ENCODE data around the gene CHST7. TPM values are rescaled to one million over a fixed set of nuclear protein-coding genes. Genes with fewer than 3 reads are reported as not detected.

CHST7 gene
- total and polyA plus RNA-seq, 10 of the 15 experiments (the other 5 are each of a cell fraction or from before 2014, with no cell fraction given) = 0.58 to 11.0 (median 5.4) TPM

DNA sequence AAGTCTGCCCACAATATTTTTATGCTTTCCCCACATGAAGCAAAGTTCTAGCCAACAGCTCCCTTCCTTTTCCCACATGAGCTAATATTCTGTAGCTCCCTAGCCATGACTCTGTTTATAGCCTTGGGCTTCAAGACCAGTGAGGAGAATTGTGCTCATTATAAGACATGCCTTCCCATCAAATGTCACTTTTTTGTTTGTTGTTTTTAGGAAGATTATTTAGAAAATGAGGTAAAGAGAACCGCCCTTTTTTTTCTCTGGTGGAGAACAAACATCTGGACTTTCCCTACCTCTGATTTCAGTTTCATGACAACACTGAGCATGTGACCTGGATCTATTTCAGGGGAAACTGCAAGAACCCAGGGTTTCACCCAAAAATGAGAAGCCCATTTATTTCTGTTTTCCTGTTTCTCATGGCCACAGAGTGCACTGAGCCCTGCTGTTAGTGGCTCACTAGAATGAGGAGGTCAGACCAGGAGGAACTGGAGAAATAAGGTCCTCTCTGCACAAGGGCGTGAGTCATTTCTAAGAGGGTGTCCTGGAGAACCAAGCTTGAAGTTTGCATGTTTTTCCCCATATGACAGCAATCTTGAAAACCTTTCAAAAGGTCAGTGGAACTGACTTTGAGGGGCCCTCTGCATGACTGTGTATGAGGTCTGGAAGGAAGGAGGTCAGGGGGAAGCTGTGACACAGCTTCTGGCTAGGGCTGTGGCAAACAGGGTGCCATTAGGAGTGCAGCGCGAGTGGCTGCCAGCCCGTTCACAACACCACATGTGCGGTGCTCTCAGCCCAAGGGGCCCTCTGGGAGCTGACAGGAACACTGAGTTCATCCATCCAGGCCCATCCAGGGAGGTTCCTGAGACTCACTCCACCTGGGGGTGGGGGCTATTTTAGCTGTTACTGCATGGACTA lies 55.2 kb downstream of the CHST7 start (continued):
- TF ChIP-seq POLR2AphosphoS5 (IDR thresholded peaks at IDR 0.05; ENCODE audit: low read length) (peak; percentile 39; the same call in 1 of the 2 replicates), CHD4 (IDR thresholded peaks at IDR 0.05) (no peak), ZBED1 (IDR thresholded peaks at IDR 0.05; ENCODE audit: borderline replicate concordance) (peak; percentile 87; the same call in 1 of the 2 replicates), MEF2B (IDR thresholded peaks at IDR 0.05; ENCODE audit: partially characterized antibody, poor library complexity, severe bottlenecking) (peak; percentile 78)
- TF ChIP-seq, protein P1, sequence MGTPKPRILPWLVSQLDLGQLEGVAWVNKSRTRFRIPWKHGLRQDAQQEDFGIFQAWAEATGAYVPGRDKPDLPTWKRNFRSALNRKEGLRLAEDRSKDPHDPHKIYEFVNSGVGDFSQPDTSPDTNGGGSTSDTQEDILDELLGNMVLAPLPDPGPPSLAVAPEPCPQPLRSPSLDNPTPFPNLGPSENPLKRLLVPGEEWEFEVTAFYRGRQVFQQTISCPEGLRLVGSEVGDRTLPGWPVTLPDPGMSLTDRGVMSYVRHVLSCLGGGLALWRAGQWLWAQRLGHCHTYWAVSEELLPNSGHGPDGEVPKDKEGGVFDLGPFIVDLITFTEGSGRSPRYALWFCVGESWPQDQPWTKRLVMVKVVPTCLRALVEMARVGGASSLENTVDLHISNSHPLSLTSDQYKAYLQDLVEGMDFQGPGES (IDR thresholded peaks at IDR 0.05) = no peak
- TF ChIP-seq, protein P2, sequence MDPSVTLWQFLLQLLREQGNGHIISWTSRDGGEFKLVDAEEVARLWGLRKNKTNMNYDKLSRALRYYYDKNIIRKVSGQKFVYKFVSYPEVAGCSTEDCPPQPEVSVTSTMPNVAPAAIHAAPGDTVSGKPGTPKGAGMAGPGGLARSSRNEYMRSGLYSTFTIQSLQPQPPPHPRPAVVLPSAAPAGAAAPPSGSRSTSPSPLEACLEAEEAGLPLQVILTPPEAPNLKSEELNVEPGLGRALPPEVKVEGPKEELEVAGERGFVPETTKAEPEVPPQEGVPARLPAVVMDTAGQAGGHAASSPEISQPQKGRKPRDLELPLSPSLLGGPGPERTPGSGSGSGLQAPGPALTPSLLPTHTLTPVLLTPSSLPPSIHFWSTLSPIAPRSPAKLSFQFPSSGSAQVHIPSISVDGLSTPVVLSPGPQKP (IDR thresholded peaks at IDR 0.05; ENCODE audit: low read depth, low read length) = no peak
- TF ChIP-seq, protein P3, sequence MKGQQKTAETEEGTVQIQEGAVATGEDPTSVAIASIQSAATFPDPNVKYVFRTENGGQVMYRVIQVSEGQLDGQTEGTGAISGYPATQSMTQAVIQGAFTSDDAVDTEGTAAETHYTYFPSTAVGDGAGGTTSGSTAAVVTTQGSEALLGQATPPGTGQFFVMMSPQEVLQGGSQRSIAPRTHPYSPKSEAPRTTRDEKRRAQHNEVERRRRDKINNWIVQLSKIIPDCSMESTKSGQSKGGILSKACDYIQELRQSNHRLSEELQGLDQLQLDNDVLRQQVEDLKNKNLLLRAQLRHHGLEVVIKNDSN (IDR thresholded peaks at IDR 0.05; ENCODE audit: borderline replicate concordance, extremely low read length, insufficient read depth, low read depth, low read length) = no peak
- TF ChIP-seq, protein P4, sequence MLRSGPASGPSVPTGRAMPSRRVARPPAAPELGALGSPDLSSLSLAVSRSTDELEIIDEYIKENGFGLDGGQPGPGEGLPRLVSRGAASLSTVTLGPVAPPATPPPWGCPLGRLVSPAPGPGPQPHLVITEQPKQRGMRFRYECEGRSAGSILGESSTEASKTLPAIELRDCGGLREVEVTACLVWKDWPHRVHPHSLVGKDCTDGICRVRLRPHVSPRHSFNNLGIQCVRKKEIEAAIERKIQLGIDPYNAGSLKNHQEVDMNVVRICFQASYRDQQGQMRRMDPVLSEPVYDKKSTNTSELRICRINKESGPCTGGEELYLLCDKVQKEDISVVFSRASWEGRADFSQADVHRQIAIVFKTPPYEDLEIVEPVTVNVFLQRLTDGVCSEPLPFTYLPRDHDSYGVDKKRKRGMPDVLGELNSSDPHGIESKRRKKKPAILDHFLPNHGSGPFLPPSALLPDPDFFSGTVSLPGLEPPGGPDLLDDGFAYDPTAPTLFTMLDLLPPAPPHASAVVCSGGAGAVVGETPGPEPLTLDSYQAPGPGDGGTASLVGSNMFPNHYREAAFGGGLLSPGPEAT (IDR thresholded peaks at IDR 0.05; ENCODE audit: low read depth) = peak; percentile 83
- TF ChIP-seq, protein P5, sequence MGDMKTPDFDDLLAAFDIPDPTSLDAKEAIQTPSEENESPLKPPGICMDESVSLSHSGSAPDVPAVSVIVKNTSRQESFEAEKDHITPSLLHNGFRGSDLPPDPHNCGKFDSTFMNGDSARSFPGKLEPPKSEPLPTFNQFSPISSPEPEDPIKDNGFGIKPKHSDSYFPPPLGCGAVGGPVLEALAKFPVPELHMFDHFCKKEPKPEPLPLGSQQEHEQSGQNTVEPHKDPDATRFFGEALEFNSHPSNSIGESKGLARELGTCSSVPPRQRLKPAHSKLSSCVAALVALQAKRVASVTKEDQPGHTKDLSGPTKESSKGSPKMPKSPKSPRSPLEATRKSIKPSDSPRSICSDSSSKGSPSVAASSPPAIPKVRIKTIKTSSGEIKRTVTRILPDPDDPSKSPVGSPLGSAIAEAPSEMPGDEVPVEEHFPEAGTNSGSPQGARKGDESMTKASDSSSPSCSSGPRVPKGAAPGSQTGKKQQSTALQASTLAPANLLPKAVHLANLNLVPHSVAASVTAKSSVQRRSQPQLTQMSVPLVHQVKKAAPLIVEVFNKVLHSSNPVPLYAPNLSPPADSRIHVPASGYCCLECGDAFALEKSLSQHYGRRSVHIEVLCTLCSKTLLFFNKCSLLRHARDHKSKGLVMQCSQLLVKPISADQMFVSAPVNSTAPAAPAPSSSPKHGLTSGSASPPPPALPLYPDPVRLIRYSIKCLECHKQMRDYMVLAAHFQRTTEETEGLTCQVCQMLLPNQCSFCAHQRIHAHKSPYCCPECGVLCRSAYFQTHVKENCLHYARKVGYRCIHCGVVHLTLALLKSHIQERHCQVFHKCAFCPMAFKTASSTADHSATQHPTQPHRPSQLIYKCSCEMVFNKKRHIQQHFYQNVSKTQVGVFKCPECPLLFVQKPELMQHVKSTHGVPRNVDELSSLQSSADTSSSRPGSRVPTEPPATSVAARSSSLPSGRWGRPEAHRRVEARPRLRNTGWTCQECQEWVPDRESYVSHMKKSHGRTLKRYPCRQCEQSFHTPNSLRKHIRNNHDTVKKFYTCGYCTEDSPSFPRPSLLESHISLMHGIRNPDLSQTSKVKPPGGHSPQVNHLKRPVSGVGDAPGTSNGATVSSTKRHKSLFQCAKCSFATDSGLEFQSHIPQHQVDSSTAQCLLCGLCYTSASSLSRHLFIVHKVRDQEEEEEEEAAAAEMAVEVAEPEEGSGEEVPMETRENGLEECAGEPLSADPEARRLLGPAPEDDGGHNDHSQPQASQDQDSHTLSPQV (IDR thresholded peaks at IDR 0.05) = no peak
- TF ChIP-seq, protein P6, sequence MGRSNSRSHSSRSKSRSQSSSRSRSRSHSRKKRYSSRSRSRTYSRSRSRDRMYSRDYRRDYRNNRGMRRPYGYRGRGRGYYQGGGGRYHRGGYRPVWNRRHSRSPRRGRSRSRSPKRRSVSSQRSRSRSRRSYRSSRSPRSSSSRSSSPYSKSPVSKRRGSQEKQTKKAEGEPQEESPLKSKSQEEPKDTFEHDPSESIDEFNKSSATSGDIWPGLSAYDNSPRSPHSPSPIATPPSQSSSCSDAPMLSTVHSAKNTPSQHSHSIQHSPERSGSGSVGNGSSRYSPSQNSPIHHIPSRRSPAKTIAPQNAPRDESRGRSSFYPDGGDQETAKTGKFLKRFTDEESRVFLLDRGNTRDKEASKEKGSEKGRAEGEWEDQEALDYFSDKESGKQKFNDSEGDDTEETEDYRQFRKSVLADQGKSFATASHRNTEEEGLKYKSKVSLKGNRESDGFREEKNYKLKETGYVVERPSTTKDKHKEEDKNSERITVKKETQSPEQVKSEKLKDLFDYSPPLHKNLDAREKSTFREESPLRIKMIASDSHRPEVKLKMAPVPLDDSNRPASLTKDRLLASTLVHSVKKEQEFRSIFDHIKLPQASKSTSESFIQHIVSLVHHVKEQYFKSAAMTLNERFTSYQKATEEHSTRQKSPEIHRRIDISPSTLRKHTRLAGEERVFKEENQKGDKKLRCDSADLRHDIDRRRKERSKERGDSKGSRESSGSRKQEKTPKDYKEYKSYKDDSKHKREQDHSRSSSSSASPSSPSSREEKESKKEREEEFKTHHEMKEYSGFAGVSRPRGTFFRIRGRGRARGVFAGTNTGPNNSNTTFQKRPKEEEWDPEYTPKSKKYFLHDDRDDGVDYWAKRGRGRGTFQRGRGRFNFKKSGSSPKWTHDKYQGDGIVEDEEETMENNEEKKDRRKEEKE (IDR thresholded peaks at IDR 0.05) = no peak
- TF ChIP-seq, protein P7, sequence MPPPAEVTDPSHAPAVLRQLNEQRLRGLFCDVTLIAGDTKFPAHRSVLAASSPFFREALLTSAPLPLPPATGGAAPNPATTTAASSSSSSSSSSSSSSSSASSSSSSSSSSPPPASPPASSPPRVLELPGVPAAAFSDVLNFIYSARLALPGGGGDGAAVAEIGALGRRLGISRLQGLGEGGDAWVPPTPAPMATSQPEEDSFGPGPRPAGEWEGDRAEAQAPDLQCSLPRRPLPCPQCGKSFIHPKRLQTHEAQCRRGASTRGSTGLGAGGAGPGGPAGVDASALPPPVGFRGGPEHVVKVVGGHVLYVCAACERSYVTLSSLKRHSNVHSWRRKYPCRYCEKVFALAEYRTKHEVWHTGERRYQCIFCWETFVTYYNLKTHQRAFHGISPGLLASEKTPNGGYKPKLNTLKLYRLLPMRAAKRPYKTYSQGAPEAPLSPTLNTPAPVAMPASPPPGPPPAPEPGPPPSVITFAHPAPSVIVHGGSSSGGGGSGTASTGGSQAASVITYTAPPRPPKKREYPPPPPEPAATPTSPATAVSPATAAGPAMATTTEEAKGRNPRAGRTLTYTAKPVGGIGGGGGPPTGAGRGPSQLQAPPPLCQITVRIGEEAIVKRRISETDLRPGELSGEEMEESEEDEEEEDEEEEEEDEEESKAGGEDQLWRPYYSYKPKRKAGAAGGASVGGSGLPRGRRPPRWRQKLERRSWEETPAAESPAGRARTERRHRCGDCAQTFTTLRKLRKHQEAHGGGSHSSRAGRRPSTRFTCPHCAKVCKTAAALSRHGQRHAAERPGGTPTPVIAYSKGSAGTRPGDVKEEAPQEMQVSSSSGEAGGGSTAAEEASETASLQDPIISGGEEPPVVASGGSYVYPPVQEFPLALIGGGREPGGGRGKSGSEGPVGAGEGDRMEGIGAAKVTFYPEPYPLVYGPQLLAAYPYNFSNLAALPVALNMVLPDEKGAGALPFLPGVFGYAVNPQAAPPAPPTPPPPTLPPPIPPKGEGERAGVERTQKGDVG (CRISPR knock-in tag; IDR thresholded peaks at IDR 0.05) = no peak

Measured in GM12878 (cell line).